Inflammatory macrophage (primary cell): ENCODE results near the gene CACNA2D2.

ENCODE experiments used
- DNase-seq, 2 donors: peaks; one replicate each; pipeline ENCODE4 v3.0.0-alpha.2; 2020 to 2022

CACNA2D2 gene

DNA sequence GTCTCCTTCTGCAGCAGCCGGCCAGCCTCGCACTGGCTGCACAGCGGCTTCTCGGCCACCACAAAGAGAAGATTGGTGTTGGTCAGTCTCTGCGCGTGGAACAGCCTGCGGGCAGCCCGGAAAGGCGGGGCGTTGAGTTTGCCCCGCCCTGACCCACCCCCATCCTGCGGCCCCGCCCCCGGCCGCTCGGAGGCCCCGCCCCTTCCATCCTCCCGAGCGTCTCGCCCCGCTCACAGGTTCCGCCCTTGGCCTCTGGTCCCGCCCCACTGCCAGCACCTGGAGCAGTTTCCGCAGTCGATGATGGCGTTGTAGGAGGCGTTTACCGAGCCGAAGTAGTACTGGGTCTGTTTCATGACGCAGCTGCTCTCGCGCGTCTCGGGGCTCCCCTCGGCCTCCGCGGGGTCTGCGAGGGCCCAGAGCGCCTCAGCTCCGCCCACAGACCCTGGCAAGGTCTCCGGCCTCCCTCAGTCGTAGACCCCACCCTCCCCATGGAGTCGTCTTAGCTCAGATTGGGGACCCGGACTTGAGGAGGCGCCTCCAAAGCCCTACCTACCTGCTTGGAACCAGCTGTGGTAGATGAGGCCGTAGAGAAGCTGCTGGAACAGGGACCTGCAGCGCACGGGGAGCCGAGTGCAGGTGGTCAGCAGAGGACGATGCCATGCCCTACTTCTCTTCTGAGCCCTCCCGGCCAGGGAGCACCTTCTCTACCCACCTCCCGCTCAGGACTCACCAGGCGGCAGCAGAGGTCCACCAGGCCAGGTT is 138.2 kb downstream of the CACNA2D2 start:
- peak; percentile 58 to 75 for DNase-seq

DNA sequence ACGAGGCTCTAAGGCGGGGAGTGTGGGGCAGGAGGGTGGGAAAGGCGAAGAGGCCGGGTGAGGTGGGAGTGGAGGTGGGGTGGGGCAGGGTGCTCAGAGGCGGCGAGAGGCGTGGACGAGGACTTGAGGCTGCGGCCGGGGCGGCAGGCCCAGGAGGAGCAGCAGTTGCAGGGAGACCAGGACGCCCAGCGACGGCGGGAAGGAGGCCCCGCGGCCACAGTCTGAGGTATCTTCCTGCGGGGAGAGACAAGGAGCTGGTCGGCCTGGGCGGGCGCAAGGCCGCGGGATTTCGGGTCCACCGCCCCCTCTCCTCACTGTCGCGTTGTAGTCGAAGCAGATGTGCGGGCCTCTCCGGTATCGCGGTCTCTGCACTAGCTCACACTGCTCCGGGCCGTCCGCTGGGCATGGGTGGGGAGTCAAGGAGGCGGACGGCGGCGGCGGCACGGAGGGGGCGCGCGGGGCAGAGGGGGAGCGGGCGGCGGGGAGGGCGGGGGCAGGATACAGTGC is 138.8 kb downstream of the CACNA2D2 start:
- no peak for DNase-seq

DNA sequence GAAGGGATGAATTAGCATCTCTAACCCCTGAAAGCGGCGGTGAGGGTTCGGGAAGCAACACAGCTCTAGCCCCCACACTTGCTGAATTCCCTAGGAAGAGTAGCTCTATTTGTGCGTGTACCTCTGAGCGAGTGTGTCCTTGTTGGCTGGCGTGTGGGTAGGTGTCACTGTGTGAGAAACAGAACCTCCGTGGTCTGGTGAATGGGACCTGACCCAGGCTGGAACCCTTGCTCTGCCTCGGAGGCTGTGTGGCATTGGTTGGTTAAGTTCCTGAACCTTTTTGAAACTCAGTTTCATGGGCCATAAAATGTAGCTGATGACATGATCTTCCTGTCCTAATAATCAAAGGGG is 143.7 kb downstream of the CACNA2D2 start:
- DNase-seq, result no peak

DNA sequence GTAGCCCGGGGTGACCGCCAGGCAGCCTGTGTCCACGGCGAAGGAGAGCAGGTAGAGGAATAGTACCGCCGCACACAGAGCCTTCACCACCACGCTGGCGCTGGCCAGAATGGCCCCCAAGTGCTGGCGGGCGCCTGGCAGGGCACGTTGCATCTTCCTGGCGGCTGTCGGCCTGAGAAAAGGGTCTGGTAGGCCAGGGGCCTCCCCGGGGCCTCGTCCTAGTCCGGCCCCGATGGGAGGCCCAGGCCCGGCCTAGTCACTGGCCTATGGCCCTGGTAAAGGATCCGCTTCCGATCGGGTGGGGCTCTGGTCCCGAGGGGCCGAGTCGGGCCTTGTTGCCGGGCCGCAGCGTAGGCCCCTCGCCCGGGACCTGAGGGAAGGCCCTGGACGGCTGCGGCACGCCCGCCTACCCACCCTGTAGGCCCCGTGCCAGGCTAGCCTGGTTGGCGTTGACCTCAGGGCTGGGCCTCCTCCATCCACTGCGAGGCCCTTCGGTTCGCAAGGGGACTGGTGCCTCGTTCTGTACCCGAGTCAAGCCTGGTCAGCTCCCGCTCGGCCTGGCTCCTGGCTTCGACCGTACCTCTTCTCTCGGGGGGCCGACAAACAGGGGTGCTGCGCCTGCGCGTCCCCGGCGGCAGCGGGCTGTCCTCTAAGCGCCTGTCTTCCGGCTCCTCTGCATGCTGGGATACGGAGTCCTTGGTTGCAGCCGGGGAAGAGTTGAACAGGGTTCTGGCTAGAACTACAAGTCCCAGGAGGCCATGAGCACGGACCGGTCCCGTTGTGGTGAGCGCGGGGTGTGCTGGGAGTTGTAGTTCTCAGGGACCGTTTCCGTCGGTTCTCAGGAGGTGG is 144.3 kb downstream of the CACNA2D2 start, which contains the start of gene TMEM115:
Gene TMEM115 (minus strand): TSS at position 611 of the 849 bp plus-strand sequence. CDS start 458 bp downstream, at position 153.
- DNase-seq, result peak; percentile 98

DNA sequence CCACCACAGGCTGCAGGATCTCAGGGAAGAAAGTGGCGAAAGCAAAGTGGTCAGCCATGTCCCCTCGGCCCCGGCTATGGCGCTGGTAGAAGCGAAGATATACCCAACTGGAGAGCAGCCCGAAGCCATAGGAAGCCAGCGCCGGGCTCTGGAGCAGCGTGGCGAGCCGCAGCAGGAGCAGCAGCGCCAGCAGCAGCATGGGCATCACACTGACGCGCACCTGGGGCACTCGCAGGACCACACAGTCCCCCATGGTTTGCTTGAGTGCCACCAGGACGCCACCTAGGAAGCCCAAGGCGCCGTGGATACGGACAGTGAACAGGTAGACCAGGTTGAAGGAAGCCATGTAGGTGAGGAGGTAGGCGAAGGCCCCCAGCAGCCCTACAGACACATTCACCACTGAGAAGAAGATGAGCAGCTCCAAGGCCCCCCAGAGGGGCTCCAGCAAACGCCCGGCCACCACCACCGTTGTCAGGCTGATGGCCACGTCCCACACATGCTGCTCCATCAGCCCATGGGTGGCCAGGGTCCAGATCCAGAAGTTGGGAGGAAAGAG is 145.0 kb downstream of the CACNA2D2 start:
- no peak for DNase-seq

DNA sequence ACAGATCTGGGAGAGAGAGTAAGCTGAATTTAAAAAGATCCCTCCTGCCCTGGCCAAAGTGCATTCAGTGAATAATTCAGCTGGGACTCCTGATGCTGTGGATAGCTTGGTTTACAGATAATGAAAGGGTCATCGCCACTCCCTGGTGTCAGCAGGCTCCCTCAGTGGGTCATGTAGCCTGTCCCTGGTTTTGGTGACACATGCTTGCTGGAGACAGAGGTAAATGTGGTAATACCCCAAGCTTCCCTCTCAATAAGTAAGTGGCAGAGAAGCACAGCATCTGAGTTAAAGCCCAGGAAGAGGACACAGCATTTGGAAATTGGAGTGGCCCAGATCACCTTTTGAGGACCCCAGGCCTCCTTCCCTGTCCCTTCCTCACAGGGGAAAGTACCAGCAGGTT is 146.0 kb downstream of the CACNA2D2 start:
- peak; percentile 11 to 29 for DNase-seq

DNA sequence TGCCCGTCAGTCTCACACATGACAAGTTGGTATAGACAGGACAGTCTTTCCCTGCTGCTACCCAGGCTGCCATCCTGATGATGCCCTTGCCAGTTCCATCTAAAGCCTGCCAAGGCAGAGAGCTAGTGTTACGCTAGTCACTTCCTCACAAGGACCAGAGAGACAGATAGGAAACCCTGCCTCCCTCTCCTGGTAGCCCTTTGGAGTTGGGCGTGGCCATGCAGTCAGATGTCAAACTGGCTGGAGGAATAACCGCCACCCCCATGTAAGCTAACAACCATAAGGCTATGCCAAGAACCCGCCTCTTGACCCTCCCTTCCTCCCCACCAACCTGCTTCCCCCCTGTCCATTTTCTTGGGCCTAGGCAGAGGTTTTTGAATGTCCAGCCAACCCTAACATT is 146.9 kb downstream of the CACNA2D2 start:
- peak; percentile 69 to 73 for DNase-seq

DNA sequence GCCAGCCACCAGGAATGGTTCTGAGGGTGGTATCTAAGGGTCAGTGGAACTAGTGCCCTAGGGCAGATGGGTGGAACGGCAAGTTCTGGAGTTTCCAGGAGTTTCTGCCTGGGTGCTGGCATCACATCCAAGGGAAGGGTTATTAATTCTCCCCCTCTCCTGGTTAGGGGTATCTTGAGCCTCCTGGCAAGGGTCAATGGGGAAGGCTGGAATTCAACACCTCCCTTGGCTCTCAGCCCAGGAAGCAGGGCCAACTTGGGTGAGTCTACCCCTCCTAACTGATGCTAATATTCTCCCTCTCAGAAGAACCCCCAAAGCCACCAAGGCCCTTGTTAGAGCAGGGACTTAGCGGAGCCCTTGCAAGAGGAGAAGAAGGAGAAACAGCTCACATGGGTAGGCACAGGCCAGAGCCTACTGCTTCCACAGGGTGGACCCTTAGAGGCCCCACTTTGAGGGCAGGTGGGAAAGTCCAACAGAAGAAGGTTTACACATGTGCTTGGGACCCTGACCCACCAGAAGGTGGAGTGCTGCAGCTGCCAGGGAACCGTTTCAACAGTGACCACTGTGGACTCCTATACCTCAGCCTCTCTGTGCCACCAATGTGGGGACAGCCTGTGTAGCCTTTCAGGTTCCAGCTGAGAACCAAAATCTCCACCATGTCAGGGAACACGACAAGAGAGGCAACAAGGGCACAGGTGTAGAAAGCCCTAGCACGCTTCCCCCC is 147.4 kb downstream of the CACNA2D2 start:
- DNase-seq, result no peak

DNA sequence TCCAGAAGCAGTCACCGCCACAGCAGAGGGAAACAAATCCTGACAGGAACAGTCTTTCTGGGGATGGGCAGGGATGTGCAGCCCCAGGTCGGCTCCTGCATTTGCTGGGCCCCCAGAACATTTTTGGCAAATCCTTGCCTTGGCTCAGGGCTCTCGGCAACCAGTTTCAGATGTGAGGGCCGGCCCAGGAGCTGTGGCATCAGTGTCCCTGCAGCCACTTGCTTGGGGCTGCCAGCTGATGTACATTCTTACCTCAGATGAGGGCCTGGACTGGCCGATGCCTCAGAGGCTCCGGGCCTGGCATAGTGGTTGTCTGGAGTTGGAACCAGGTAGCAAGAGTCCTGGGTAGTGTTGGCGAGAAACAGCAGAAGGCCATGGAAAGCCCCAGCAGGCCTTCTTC is 148.6 kb downstream of the CACNA2D2 start:
- no peak for DNase-seq

DNA sequence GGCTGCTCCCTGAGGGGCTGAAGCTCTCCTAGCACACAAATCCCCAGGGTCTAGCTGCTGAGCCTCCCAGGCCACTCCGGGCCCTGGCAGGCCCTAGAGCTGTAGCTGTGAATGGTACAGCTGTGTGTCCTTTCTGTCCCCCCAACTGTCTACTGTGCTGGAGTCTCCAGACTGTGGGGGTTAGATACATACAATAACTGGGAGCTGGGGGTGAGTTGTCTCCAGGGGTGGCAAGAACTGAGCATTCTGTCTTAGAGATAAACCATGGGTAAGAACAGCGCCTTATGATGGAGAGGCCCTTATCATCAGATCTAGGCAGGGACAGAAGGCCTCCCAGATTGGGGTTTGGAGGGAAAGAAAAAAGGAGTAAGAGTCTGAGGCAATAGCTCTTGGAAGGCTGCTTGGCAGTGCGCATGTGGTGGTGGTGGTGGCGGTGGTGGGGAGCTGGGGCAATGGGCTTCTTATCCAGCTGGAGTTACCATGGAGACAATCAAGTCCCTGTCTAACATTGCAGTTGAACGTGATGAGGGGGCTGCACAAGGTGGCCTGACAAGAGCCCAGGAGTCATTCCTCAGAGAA is 149.2 kb downstream of the CACNA2D2 start:
- DNase-seq, result no peak

DNA sequence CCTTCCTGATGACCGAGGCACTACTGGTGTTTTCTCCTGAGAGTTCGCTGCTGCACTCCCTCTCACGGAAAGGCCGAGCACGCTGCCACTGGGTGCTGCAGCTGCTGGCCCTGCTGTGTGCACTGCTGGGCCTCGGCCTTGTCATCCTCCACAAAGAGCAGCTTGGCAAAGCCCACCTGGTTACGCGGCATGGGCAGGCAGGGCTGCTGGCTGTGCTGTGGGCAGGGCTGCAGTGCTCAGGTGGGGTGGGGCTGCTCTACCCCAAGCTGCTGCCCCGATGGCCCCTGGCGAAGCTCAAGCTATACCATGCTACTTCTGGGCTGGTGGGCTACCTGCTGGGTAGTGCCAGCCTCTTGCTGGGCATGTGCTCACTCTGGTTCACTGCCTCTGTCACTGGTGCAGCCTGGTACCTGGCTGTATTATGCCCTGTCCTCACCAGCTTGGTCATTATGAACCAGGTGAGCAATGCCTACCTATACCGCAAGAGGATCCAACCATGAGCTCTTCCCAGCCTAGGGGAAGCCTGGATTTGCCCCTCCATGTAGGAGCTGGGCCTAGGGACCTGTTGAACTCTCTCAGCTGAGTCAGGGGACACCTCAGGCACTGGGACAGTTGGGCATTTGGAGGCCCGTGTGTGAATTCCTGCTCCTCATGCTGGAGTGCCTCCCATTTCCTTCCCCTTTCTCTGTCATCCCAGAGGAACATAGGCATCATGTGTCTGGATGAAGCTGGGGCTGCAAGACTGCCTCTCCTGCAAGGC is 150.0 kb downstream of the CACNA2D2 start:
- DNase-seq, result no peak

DNA sequence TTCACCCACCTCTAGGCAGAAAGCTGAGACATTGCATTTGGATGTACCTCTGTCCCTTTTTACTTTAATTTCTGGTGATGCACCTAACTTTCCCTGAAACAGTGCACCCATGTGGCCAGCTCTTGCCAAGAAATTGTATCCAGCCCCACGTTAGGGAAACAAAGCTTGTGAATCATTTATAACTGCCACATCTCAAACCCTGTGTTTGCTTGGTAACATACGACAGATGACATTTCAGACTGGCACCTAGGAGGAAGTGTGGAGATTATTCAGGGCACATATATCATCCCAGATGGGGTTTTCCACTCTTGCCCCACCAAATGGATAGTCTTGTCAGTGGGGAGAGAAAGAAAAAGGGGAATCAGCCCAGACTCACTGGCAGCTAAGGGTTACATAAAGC is 150.7 kb downstream of the CACNA2D2 start:
- DNase-seq, result peak; percentile 31 to 47

DNA sequence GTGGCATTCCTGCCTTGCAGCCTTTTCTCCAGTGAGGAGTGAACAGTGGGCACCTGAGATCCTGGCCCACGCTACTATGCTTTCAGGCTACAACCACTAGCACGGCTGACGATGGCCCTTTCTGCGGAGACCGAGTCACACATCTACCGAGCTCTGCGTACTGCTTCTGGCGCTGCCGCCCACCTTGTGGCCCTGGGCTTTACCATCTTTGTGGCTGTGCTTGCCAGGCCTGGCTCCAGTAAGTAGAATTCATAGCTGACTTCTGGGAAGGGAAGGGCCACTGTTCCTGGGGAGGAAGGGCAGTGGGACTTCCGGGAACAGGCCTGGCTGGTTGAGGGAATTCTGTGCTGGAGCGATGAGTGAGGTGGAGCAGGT is 152.1 kb downstream of the CACNA2D2 start:
- DNase-seq, result no peak

DNA sequence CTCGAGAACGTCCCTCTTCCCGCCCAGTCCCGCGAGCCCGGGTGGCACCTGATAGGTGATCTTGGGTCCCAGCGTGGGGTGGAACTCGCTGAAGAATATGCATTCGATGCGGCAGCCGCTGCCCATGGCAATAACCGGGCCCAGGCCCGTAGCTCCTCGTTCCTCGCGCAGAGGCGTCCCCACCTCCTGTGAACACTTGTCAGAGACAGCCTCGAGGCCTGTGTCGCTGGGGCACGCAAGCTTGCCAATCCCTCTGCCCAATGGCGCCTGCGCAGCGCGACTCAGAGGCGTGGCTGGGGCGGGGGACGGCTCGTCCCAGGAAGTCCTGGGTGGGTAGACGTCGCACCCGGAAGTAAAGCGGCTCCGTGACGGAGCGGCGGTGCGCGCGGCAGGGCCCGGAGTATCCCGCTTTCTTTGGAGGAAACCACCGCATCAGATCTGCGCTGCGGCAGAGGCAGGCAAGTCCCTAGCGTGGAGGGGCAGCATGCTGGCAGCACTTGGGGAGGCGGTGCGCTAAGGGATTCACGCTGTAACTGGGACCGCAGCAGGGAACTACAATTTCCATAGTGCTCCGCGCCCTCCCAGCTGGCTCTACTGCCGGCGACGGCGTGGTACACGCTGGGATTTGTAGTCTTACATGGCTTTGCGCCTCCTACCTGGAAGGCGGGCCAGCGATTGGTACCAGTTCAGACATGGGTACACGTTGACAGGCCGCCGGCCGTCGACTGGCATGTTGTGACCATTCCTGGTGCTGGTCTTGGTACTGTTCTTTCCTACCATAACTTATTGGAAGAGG is 152.7 kb downstream of the CACNA2D2 start, which contains the start of the genes CYB561D2 and NPRL2:
Gene CYB561D2 (plus strand): TSS at position 336 of the 796 bp plus-strand sequence. CDS start 572 bp downstream, outside the sequence.
Gene NPRL2 (minus strand): TSS at position 249 of the 796 bp plus-strand sequence. CDS start 123 bp downstream, at position 126.
- DNase-seq, result peak; percentile 97 to 98

DNA sequence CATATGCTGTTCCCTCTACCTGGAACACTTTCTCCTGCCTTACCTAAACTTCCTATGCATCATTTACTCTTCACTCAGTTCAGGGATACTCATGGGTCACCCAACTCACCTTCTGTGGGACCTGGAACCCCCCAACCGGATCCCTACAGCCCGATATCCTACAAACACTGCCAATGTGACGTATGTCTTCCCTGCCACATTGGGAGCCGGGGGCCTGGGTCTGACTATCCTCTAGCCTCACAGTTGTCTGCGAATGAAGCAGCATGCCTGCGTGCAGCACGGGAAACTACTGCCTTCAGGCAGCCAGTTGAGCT is 153.3 kb downstream of the CACNA2D2 start:
- no peak for DNase-seq

DNA sequence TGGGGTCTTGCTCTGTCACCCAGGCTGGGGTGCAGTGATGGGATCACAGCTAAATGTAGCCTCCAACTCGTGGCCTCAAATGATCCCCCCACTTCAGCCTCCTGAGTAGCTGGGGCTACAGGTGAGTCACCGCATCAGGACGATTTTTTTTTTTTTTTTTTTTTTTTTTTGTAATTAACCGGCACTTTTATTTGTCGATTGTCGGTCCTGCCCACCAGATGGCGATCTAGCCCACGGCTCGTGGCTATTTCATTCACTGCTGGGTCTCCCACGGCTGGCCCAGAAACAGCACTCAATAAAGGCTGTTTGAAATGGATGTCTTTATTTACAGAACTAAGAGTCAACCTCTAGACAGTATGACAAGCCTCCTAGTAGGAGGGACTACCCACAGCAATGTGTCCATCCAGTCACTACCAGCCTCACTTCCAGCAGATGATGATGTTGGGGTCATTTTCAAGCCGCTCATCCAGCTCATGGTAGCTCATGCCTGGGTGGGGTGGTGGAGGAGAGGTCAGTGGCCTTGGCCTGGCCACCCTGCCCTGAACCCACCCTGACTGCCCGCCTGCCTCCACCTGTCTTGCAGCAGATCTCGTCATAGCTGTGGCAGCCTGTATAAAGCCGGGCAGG is 156.1 kb downstream of the CACNA2D2 start:
- peak; percentile 66 to 79 for DNase-seq

DNA sequence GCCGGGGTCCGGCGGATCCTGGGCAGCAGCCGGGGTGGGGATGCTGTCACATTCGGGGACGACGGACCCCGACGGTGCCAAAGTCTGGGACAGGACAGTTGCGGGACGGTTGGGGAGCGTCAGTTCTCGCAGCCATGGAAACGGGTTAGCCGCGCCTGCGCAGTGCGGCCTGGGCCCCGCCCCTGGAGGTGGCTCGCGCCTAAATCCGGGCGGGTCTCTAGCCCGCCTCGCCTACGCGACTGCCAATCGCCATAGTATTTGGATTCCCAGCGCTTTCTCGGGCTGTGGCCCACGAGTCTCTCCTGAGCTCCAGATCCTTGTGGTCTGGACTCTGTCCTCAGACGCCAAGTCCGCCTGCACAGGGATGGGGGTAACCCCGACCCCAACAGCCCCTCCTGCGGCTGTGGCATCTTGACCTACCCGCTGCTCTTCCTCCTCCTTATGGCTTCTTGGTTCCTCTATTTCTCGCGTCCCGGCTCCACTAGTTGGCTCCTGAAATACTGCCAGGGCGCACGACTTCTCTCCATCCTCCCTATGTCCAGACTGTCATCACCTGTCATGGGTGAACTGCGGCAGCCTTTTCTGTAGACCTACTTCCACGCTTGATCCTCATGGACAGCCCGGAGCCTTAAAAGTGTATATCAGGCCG is 157.7 kb downstream of the CACNA2D2 start, which contains the start of gene ZMYND10:
Gene ZMYND10 (minus strand): TSS at position 147 of the 649 bp plus-strand sequence. CDS start 153 bp downstream, outside the sequence.
- DNase-seq, result peak; percentile 85 to 87

DNA sequence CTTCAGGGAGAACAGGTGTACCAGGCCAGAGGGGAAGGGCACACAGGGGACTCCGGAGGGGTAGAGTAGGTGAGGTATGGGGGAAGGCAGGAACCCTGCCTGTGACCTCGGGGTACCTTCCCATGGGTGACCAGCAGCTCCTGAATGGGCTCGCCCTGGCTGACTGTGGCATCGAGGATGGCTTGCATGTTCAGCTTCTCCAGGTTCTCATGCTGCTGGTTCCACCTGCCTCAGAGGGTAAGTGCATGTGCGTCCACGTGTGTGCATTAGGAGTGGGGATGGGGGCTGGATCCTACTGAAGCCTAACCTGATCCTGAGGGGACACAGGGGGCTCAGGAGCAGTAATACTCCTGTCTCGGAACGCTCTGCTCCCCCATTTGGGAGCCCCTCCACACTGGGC is 158.4 kb downstream of the CACNA2D2 start:
- no peak for DNase-seq
